Epithelial cell of proximal tubule (primary cell): Measurements from ENCODE around the gene MIDN. TPM values are rescaled to one million over a fixed set of nuclear protein-coding genes. Genes with fewer than 3 reads are reported as not detected.
A peak's percentile ranks its signal among the peaks of the same experiment; 100 is the strongest.

ENCODE experiments used
- DNase-seq: peaks from one replicate; pipeline ENCODE4 v3.0.0-alpha.2; 2011; ENCODE audit warnings: low read depth
- H3K4me3 ChIP-seq: 2 replicates; pipeline ENCODE4 v1.5.1; 2011; ENCODE audit warnings: low read depth, mild to moderate bottlenecking, low read length
- CTCF ChIP-seq: conservative IDR thresholded peaks from 2 replicates; pipeline ENCODE4 v1.5.1; 2012; ENCODE audit warnings: low read depth, mild to moderate bottlenecking, low read length
- total RNA-seq: library from RNA; depleted of rRNA; stranded (reverse); fragments of >200 nt; gene quantifications from 2 replicates; pipeline ENCODE4 v1.2.3, GENCODE V29; 2015

Gene MIDN
- total RNA-seq, 1 donor from 2014 or later: 66.3 TPM

- peak; percentile 66 for DNase-seq
- peak within 1 kb of the TSS; percentile 85 for H3K4me3 ChIP-seq
- no peak for TF ChIP-seq CTCF
Observed at GRCh38 chr19:1275260-1275975, 27.0 kb downstream of the MIDN start, which contains the start of gene FAM174C. Gene FAM174C (plus strand): TSS chr19:1275530. CDS start chr19:1275550, 20 bp downstream.

- DNase-seq: no peak
- TF ChIP-seq CTCF: no peak
- peak overlapping the region; percentile 85 for H3K4me3 ChIP-seq
Observed at GRCh38 chr19:1275976-1276627, 27.7 kb downstream of the MIDN start.

- DNase-seq: no peak
- peak overlapping the region; percentile 85 for H3K4me3 ChIP-seq
- TF ChIP-seq CTCF: no peak
Observed at GRCh38 chr19:1276628-1277022, 28.2 kb downstream of the MIDN start.

- DNase-seq: no peak
- H3K4me3 ChIP-seq: no peak overlapping the region
- TF ChIP-seq CTCF: no peak
Observed at GRCh38 chr19:1277061-1277460, 28.7 kb downstream of the MIDN start.

GRCh38 chr19:1278074-1278473, 29.7 kb downstream of the MIDN start:
- no peak for DNase-seq
- no peak for TF ChIP-seq CTCF
- no peak overlapping the region for H3K4me3 ChIP-seq

- no peak for DNase-seq
- no peak for TF ChIP-seq CTCF
- no peak overlapping the region for H3K4me3 ChIP-seq
Observed at GRCh38 chr19:1278713-1279660, 30.6 kb downstream of the MIDN start.
